Pancreas (tissue), 10 donors: ENCODE measurements around the gene PPP2R2D. TPM values are rescaled to one million over a fixed set of nuclear protein-coding genes. Genes with fewer than 3 reads are reported as not detected.
A peak's percentile ranks its signal among the peaks of the same experiment; 100 is the strongest.

ENCODE experiments used
- ATAC-seq, 4 donors: fragments of 200-7000 bp; cut with Tn5 transposase; one replicate each; pipeline versions ENCODE4 v1.8.0 to v1.9.1; 2020; ENCODE audit warnings: mild to moderate bottlenecking in 4 of 4, moderate library complexity in 4 of 4
- DNase-seq, 6 donors: peaks; one replicate each; pipeline ENCODE4 v3.0.0-alpha.2; 2020
- FAIRE-seq: peaks from 2 replicates; lab custom pipeline; 2012; peaks lifted over from hg19 to GRCh38; lab: Jason Lieb, UNC
- H3K27ac ChIP-seq, 4 donors: fragments of 200-600 bp; sonication (generic); 1 replicate in 3 of 4; 2 replicates in 1 of 4; pipeline versions ENCODE4 v1.5.0 to v1.8.0; 2020
- H3K27me3 ChIP-seq, 4 donors: fragments of 200-600 bp; one replicate each; pipeline ENCODE4 v1.8.0; 2021
- H3K36me3 ChIP-seq, 3 donors: fragments of 200-600 bp; sonication (generic) in 1 of 3; one replicate each; pipeline versions ENCODE4 v1.5.0 to v1.8.0; 2020 to 2021
- H3K4me1 ChIP-seq, 3 donors: fragments of 200-600 bp; one replicate each; pipeline ENCODE4 v1.8.0; 2021
- H3K4me3 ChIP-seq, 4 donors: fragments of 200-600 bp; sonication (generic) in 2 of 4; one replicate each; pipeline versions ENCODE4 v1.5.0 to v1.8.0; 2020 to 2021
- H3K9me3 ChIP-seq, 4 donors: fragments of 200-600 bp; one replicate each; pipeline ENCODE4 v1.8.0; 2021
- WGBS, 2 donors: extraction: QIAGEN DNeasy Blood & Tissue Kit; methylation state at CpG; one replicate each; pipeline ENCODE4 v1.1.7; 2013; 5-methylcytosine and 5-hydroxymethylcytosine counted together
- intact Hi-C, 3 donors: fragments of 100-400 bp; cut with DNase I; formaldehyde crosslinking; loops; one replicate each; pipeline versions ENCODE4 v1.11.1 to v1.14.2; 2022
- polyA plus RNA-seq, 2 donors: library from polyadenylated mRNA; stranded (reverse); fragments of 200-250 nt; gene quantifications; one replicate each; pipeline ENCODE4 v1.2.3, GENCODE V29; 2013
- total RNA-seq, 6 donors: library from RNA; stranded (reverse); fragmentation: NEBNext Ultra II Directional in 4 of 6; extraction: Animal tissue kit (Norgen Biotek cat#: 25700) in 4 of 6; gene quantifications; one replicate each; pipeline versions ENCODE4 v1.2.1 to v1.2.4, GENCODE V29; 2021 to 2023
- TF ChIP-seq, protein P1 (sequence below), 4 donors: fragments of 200-600 bp; sonication (generic) in 3 of 4; IDR thresholded peaks; one replicate each; pipeline versions ENCODE4 v1.5.0 to v1.8.0; 2021; ENCODE audit warnings: antibody characterized with exemption in 4 of 4
- donor health status: healthy with polysubstance abuse.
- donor health status: DM: no; HTN: no; CAD: no; lungs with moderate emphysema.
- donor health status: DM: no; HTN: no; CAD: no.
- donor health status: control.
- donor health status: control.
- donor health status: Bipolar disorder and iron deficiency.
- donor health status: DM: yes; HTN: yes; CAD: no.
- donor health status: DM: no; HTN: no; CAD: no.
- donor health status: DM: no; HTN: no; CAD: no.
- donor health status: DM: yes; HTN: yes; CAD: no.

Gene PPP2R2D
- total and polyA plus RNA-seq, 8 donors, result 25.5 to 87.7 (median 35.3) TPM

DNA sequence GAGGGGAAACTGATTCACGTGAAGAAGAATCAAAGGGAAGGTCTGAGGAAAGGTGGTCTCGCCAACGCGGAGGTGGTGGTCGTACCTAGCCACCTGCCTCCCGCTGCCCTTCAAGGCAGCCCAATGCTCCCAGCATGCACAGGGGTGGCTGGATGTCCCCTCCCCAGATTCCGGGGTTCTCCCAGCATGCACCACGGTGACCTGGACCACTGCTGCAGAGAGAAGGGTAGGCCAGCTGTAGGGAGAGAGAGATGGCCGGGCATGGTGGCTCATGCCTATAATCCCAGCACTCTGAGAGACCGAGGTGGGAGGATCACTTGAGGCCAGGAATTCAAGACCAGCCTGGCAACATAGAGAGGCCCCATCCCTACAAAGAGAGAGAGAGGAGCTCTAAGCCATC is 32.4 kb upstream of the PPP2R2D start:
- DNase-seq (peak in 1 of 6 donors; percentile 12), FAIRE-seq (no peak), ATAC-seq (no peak)
- Histone ChIP-seq H3K4me1 (no peaks in the 10 kb centered on the region), H3K4me3 (no peak overlapping the region), H3K36me3 (no peaks in the 10 kb centered on the region), H3K27me3 (no peaks in the 10 kb centered on the region), H3K27ac (no peak overlapping the region), H3K9me3 (no peaks in the 10 kb centered on the region)
- intact Hi-C loops, result no loop called here
- TF ChIP-seq, protein P1, sequence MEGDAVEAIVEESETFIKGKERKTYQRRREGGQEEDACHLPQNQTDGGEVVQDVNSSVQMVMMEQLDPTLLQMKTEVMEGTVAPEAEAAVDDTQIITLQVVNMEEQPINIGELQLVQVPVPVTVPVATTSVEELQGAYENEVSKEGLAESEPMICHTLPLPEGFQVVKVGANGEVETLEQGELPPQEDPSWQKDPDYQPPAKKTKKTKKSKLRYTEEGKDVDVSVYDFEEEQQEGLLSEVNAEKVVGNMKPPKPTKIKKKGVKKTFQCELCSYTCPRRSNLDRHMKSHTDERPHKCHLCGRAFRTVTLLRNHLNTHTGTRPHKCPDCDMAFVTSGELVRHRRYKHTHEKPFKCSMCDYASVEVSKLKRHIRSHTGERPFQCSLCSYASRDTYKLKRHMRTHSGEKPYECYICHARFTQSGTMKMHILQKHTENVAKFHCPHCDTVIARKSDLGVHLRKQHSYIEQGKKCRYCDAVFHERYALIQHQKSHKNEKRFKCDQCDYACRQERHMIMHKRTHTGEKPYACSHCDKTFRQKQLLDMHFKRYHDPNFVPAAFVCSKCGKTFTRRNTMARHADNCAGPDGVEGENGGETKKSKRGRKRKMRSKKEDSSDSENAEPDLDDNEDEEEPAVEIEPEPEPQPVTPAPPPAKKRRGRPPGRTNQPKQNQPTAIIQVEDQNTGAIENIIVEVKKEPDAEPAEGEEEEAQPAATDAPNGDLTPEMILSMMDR (IDR thresholded peaks at IDR 0.05), result no peak
- WGBS, 2 donors, result 63 to 87% methylated on average over 10 of the region's 10 CpGs

DNA sequence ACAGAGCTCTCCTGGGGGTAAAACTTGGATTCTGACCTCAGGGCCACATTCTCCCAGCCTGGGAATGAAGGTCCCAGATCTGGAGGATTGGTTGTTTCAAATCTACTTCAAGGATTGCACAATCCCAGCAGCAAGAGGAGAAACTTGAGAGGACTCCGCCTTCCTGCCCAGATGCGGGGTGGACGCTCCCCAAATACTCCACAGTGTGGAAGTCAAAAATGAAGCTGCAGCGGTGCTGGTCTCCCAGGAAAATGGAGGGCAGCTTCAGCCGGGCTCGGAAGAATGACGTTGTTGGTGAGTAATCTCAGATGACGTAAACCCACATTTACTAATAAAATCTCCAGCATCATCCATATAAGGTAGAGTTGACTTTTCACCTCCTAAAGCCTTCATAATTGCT is 31.5 kb upstream of the PPP2R2D start:
- no peak for FAIRE-seq
- peak in 1 of 6 donors; percentile 31 for DNase-seq

DNA sequence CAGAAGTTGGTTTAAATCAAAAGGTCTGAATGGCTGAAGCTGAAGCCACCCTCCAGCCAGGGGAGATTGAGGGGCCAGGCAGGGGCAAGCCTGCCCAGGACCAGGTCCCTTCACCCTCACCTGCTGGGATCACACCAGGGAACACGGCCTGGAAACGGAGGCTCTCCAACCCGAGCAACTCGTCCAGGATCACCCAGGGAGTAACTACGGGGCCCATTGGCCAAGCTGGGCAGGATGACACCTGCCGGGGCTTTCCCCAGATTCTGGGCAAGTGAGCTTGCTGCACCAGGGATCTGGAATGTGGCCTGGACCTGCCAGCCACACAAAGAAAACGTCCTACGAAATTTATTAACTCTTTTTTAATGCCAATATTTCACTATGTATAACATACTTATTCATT is 30.4 kb upstream of the PPP2R2D start:
- no peak overlapping the region for H3K27ac ChIP-seq
- H3K4me3 ChIP-seq, result no peak overlapping the region
- H3K36me3 ChIP-seq, result no peaks in the 10 kb centered on the region
- ATAC-seq (no peak), FAIRE-seq (no peak), DNase-seq (peak in 1 of 6 donors; percentile 38)
- TF ChIP-seq, protein P1 (IDR thresholded peaks at IDR 0.05), result no peak
- intact Hi-C loops, result loop anchor here in 1 of 3 donors (10.0 kb wide), 1 partner anchor 274 kb away; no protein-coding TSS in a partner anchor
- no peaks in the 10 kb centered on the region for H3K27me3 ChIP-seq
- WGBS, 2 donors, result 67 to 75% methylated on average over 8 of the region's 8 CpGs
- H3K4me1 ChIP-seq, result peaks cover 0 to 3% (median 0%) of the 10 kb centered on the region in 3 donors
- H3K9me3 ChIP-seq, result no peaks in the 10 kb centered on the region

More for the DNA sequence above, 31.5 kb upstream of the PPP2R2D start:
- Histone ChIP-seq H3K36me3 (no peaks in the 10 kb centered on the region), H3K27ac (no peak overlapping the region), H3K4me1 (no peaks in the 10 kb centered on the region), H3K4me3 (no peak overlapping the region), H3K27me3 (no peaks in the 10 kb centered on the region), H3K9me3 (no peaks in the 10 kb centered on the region)
- TF ChIP-seq, protein P1 (IDR thresholded peaks at IDR 0.05), result no peak
- WGBS, 2 donors, result 92 to 97% methylated on average over 8 of the region's 8 CpGs
- intact Hi-C loops, result no loop called here
- ATAC-seq, result no peak

DNA sequence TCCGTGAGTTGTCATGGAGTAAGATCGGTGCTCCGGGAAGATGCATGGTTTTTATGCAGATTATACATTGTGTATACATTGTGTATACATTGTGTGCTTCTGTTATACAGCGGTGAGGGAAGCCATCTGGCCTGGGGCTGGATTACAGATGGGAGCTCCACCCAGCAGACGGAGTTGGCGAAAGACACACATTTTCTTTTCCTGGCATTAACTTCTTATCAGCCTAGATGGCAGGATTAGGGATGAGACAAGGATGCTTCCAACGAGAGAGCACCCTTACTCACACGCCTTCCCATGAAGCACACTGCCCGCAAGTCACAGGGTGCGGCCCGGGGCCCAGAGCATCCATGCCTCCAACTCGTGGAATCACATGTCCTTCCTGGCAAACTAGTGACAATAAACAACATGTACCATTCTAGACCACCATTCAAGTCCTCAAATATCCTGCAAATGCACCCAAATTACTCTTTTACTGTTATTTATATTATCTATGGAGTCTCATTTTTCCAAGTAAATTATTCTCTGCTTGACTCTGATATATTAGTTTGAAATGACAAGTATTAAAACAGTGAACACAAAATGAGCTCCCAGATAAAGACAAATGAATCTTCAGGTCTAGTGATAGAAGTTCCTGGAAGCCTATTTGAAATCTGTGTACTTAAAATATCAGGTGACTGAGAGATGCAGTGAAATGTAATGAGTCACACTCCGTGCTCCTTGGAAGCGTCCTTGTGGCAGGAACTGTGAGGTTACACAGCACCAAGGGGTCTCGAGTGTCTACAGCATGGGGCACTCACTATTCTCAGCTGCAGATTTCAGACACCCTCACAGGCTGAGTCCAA is 29.8 kb upstream of the PPP2R2D start:
- no peaks in the 10 kb centered on the region for H3K9me3 ChIP-seq
- no peaks in the 10 kb centered on the region for H3K36me3 ChIP-seq
- H3K4me3 ChIP-seq, result no peak overlapping the region
- intact Hi-C loops, result loop anchor here in 1 of 3 donors (10.0 kb wide), 1 partner anchor 274 kb away; no protein-coding TSS in a partner anchor
- H3K27me3 ChIP-seq, result no peaks in the 10 kb centered on the region
- DNase-seq (peak in 1 of 6 donors; percentile 30), FAIRE-seq (no peak), ATAC-seq (no peak)
- no peak overlapping the region for H3K27ac ChIP-seq
- TF ChIP-seq, protein P1 (IDR thresholded peaks at IDR 0.05), result no peak
- WGBS, 2 donors, result 75 to 84% methylated on average over 15 of the region's 15 CpGs
- H3K4me1 ChIP-seq, result peaks cover 0 to 3% (median 0%) of the 10 kb centered on the region in 3 donors

DNA sequence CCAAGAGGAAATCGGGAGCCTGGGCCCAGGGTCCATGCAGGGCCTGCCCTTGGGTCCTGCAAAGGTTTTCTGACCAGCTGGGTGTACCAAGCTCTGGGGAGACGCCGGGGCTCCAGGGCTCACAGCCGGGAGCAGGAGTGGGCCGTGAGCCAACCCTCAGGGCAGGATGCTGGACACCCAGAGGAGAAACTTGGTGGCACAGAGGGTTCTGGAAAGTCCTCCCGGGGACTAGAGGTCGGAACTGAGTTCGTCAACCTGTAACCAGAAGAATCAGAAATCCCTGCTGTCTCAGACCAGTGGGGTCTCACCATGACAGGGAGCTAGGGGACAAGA is 29.2 kb upstream of the PPP2R2D start:
- DNase-seq (peak in 1 of 6 donors; percentile 39), ATAC-seq (no peak), FAIRE-seq (no peak)
- Histone ChIP-seq H3K4me3 (no peak overlapping the region), H3K4me1 (peaks cover 0 to 3% (median 0%) of the 10 kb centered on the region in 3 donors), H3K27ac (no peak overlapping the region), H3K9me3 (no peaks in the 10 kb centered on the region), H3K36me3 (no peaks in the 10 kb centered on the region), H3K27me3 (no peaks in the 10 kb centered on the region)
- intact Hi-C loops, result loop anchor here in 1 of 3 donors (10.0 kb wide), 1 partner anchor 273 kb away; no protein-coding TSS in a partner anchor
- TF ChIP-seq, protein P1 (IDR thresholded peaks at IDR 0.05), result no peak
- WGBS, 2 donors, result 69 to 79% methylated on average over 8 of the region's 8 CpGs
